ENCODE data around the gene SMU1.
"Not testable (repeated sequence)": the region's sequence is repeated elsewhere in the genome, so short reads cannot be mapped to it uniquely, and the experiment has no call there.

SMU1 gene

DNA sequence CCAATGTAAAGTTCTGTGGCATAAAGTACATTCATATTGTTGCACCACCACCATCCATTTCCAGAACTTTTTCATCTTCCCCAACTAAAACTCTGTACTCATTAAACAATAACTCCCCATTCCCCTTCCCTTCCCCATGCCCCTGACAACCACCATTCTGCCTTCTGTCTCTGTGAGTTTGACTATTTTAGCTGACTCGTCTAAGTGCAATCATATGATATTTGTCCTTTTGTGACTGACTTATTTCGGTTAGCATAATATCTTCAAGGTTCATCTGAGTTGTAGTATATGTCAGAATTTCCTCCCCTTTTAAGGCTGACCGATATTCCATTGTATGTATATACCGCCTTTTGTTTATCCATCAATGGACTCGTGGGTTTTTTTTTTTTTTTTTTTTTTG is 29.0 kb upstream of the SMU1 start:
- DNase-seq (ENCODE audit: low spot score) = no peak

GRCh38 chr9:33104401-33104800 is 27.9 kb upstream of the SMU1 start:
- DNase-seq (ENCODE audit: low spot score) = no peak

GRCh38 chr9:33103501-33104281 is 27.2 kb upstream of the SMU1 start:
- DNase-seq (ENCODE audit: low spot score) = no peak

DNA sequence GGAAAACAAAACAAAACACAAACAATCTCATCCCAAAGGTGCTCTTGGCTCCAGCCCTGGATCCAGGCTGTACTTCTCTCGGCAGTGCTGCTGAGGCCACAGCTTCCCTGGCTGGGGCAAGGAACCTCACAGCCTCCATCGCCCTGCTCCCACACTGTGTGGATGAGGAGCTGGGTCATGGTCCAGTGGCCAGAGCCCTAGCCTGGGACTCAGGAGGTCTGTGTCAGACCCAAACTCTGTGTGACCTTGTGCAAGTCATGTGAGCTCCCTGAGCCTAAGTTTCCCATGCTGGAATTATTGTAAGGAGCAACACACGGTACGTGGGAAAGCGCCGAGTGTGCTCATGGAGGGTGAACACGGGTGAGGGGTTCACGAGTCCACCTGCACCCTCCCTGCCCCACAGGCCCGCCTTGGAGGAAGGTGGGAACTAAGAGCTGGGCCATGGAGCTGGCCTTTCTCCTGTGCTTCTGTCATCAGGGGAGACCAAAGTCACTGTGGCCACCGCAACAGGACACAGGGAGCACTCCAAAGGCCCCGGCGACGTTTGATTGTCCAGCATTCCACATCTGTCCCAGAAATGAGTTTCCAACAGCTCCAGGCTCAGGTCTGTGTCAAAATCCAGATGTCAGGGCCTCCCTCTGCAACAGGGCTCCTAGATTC is 26.2 kb upstream of the SMU1 start:
- DNase-seq (ENCODE audit: low spot score) = no peak

- peak; percentile 72 for DNase-seq (ENCODE audit: low spot score)
Measured at GRCh38 chr9:33101104-33101951, 24.9 kb upstream of the SMU1 start.

GRCh38 chr9:33099754-33100153 is 23.3 kb upstream of the SMU1 start:
- DNase-seq (ENCODE audit: low spot score) = no peak

DNA sequence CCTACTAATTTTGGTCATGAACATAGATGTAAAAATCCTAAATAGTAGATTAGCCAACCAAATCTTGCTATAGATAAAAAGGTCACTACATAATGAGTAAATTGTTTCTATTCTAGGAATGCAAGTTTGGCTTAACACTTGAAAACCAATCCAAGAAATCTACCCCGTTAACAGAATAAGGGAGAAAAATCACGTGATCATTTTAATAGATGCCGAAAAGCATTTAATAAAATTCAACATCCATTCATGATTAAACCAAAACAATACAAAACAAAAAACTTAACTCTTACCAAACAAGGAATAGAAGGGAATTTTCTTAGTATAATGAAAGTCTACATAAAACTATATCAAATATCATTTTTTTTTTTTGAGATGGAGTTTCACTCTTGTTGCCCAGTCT is 20.7 kb upstream of the SMU1 start:
- DNase-seq (ENCODE audit: low spot score) = no peak

- DNase-seq (ENCODE audit: low spot score) = no peak
Measured at GRCh38 chr9:33092634-33093033, 16.2 kb upstream of the SMU1 start.

- not testable (repeated sequence) for DNase-seq (ENCODE audit: low spot score)
Measured at GRCh38 chr9:33085672-33086071, 9.2 kb upstream of the SMU1 start.

GRCh38 chr9:33082538-33083326 is 6.3 kb upstream of the SMU1 start:
- no peak for DNase-seq (ENCODE audit: low spot score)

DNA sequence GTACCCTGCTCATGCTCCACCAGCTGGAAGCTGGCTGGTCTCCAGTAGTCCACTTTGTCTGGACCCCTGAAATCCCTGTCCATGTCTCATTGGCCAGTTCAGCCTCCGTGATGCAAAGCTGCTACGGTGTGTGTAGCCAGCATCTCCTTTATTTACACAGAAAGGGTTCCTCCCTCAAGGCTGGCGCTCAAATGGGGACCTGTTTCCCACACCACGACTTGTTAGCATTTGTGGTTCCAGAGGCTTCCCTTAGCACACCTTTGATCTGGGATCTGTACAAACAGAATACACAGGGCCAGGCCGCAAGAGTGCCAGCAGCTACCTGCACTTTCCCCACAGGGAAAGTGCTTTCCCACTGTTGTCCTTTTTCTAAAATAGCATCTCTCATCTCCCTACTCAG is 5.7 kb upstream of the SMU1 start:
- DNase-seq (ENCODE audit: low spot score) = no peak

GRCh38 chr9:33081128-33081851 is 4.8 kb upstream of the SMU1 start:
- DNase-seq (ENCODE audit: low spot score) = peak; percentile 83

- no peak for DNase-seq (ENCODE audit: low spot score)
Measured at GRCh38 chr9:33080534-33080933, 4.1 kb upstream of the SMU1 start.

DNA sequence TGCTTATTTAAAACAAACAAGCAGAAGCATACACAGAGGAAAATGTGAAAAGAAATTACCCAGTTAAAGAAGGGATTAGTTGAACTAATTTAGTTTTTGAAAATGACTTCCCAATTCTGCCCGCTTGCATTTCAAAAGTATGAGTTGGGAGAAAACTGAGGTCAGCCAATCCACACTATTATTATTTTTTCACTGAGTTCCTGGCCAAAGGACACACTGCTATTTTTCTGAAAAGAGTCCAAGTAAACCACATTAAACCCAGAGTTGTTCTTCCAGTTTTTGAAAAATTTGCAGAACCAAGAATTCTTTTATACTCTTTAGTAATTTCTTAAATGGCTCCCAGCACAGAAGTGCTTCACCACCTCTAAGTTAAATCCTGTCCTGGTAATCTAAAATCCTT is 7.5 kb downstream of the SMU1 start:
- DNase-seq (ENCODE audit: low spot score) = no peak

- DNase-seq (ENCODE audit: low spot score) = no peak
Measured at GRCh38 chr9:33065157-33066076, 11.1 kb downstream of the SMU1 start.

DNA sequence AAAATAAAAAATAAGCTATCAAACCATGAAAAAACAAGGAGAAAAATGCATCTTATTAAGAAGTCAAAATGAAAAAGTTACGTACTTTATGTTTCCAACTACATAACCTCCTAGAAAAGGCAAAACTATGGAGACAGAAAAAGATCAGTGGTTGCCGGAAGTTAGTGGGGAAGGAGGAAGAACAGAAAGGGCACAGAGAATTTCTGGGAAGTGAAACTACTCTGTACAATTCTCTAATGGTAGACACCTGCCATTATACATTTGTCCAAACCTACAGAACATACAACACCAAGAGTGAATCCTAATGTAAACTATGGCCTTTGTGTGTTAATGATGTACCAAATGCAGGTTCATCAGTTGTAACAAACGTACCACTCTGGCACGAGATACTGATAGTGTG is 25.3 kb downstream of the SMU1 start:
- DNase-seq (ENCODE audit: low spot score) = no peak

- no peak for DNase-seq (ENCODE audit: low spot score)
Measured at GRCh38 chr9:33049680-33050361, 26.7 kb downstream of the SMU1 start.

DNA sequence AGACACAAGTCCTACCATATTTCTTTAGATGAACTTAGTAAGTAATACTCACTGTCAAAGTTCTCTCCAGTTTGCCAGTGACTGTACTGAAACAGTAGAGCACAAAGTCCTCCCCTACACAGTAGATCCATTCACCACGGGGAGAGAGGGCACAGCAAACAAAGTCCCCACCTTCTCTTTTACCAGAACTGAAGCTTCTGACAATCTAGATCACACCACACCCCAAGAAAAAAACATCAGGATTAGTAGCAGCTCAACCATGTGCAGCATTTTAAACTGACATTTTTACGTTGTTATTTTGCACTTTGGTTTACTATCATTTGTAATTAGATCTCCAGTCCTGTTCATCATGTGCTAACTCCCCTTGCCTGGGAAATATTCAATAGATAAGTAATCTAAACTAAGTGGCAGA is 28.4 kb downstream of the SMU1 start:
- DNase-seq (ENCODE audit: low spot score) = no peak

GRCh38 chr9:33046061-33046460 is 30.4 kb downstream of the SMU1 start:
- no peak for DNase-seq (ENCODE audit: low spot score)

All from hepatic stellate cell (primary cell).